Activated B cell treated with CpG ODN at 0.5 μM for 24 hours (primary cell): ENCODE results near the gene ZNF821. TPM values are rescaled to one million over a fixed set of nuclear protein-coding genes. Genes with fewer than 3 reads are reported as not detected.

Experiments
- ATAC-seq: fragments of 200-7000 bp; cut with Tn5 transposase; one replicate; pipeline ENCODE4 v1.10.0; 2021; ENCODE audit warnings: low read depth, mild to moderate bottlenecking, moderate library complexity
- CTCF ChIA-PET: fragments of 350-600 bp; sonication (Branson Sonifier 250); formaldehyde crosslinking; loops from one replicate; lab custom pipeline; 2021; ENCODE audit warnings: antibody characterized with exemption; lab: Charles Lee
- POLR2A ChIA-PET: fragments of 350-600 bp; sonication (Branson Sonifier 250); formaldehyde crosslinking; loops from one replicate; lab custom pipeline; 2021; ENCODE audit warnings: antibody characterized with exemption; lab: Charles Lee
- DNase-seq: peaks from one replicate; pipeline ENCODE4 v3.0.0; 2022
- H3K27ac Mint-ChIP-seq: one replicate; pipeline ENCODE4 v1.8.0; 2020; ENCODE audit warnings: mixed read lengths
- H3K27me3 Mint-ChIP-seq: one replicate; pipeline ENCODE4 v1.8.0; 2021; ENCODE audit warnings: mixed read lengths
- H3K36me3 Mint-ChIP-seq: one replicate; pipeline ENCODE4 v1.8.0; 2021; ENCODE audit warnings: low read depth, mixed read lengths
- H3K4me1 Mint-ChIP-seq: one replicate; pipeline ENCODE4 v1.8.0; 2021; ENCODE audit warnings: mixed read lengths
- H3K4me3 Mint-ChIP-seq: one replicate; pipeline ENCODE4 v1.8.0; 2020; ENCODE audit warnings: mild to moderate bottlenecking, mixed read lengths
- H3K9me3 Mint-ChIP-seq: one replicate; pipeline ENCODE4 v1.8.0; 2020; ENCODE audit warnings: mixed read lengths
- CTCF ChIP-seq: fragments of 200-600 bp; IDR thresholded peaks from one replicate; pipeline ENCODE4 v1.8.0; 2022; ENCODE audit warnings: antibody characterized with exemption, mild to moderate bottlenecking
- intact Hi-C: fragments of 100-400 bp; cut with micrococcal nuclease; formaldehyde crosslinking; loops from one replicate; pipeline ENCODE4 v1.15.1; 2024
- total RNA-seq: library from RNA; stranded (reverse); gene quantifications from 2 replicates; pipeline ENCODE4 v1.2.3, GENCODE V29; 2022

Gene ZNF821
- total RNA-seq, 1 donor from 2014 or later = 13.6 TPM

GRCh38 chr16:71893888-71894228 lies 9.9 kb upstream of the ZNF821 start:
- no peak for TF ChIP-seq CTCF
- ATAC-seq = no peak
- no peaks in the 10 kb centered on the region for H3K27me3 Mint-ChIP-seq

GRCh38 chr16:71889147-71889546 lies 5.2 kb upstream of the ZNF821 start:
- intact Hi-C loops = no loop called here
- ChIA-PET CTCF (no interaction called here), POLR2A (no interaction called here)
- H3K9me3 Mint-ChIP-seq = no peaks in the 10 kb centered on the region
- peaks cover 5% of the 10 kb centered on the region for H3K36me3 Mint-ChIP-seq
- H3K4me1 Mint-ChIP-seq = peaks cover 17% of the 10 kb centered on the region
- H3K27me3 Mint-ChIP-seq = no peaks in the 10 kb centered on the region
- no peak for TF ChIP-seq CTCF
- no peak overlapping the region for H3K4me3 Mint-ChIP-seq
- no peak for ATAC-seq
- no peak for DNase-seq
- no peak overlapping the region for H3K27ac Mint-ChIP-seq

More at GRCh38 chr16:71893888-71894228, 9.9 kb upstream of the ZNF821 start:
- Mint-ChIP-seq H3K9me3 (no peaks in the 10 kb centered on the region), H3K4me1 (peaks cover 19% of the 10 kb centered on the region), H3K27ac (peak overlapping the region; percentile 94), H3K36me3 (peaks cover 12% of the 10 kb centered on the region), H3K4me3 (peak overlapping the region; percentile 96)
- CTCF ChIA-PET = interaction anchor here (0.8 to 1.2 kb wide), 2 partner anchors 9 to 11 kb away, joined by 4 read pairs; no protein-coding TSS in a partner anchor
- intact Hi-C loops = loop anchor here (2.0 kb wide), 5 partner anchors 13 to 171 kb away; partner anchors contain the start of gene DHODH
- POLR2A ChIA-PET = interaction anchor here (0.6 to 7.8 kb wide), 9 partner anchors 9 to 167 kb away, joined by 3 to 144 read pairs (median 5); partner anchors contain the start of genes AP1G1 and ZNF821
- no peak for DNase-seq

GRCh38 chr16:71885261-71885650 lies 1.3 kb upstream of the ZNF821 start:
- Mint-ChIP-seq H3K4me3 (peak overlapping the region; percentile 98), H3K27ac (peak overlapping the region; percentile 94), H3K4me1 (peaks cover 43% of the 10 kb centered on the region), H3K9me3 (no peaks in the 10 kb centered on the region), H3K36me3 (peaks cover 12% of the 10 kb centered on the region), H3K27me3 (no peaks in the 10 kb centered on the region)
- TF ChIP-seq CTCF = no peak
- ChIA-PET POLR2A (interaction anchor here (0.7 to 5.8 kb wide), 5 partner anchors 9 to 1596 kb away, joined by 3 to 144 read pairs (median 24); partner anchors contain the start of genes AARS1, AP1G1 and IST1), CTCF (interaction anchor here (1.3 kb wide), 1 partner anchor 9 kb away, joined by 4 read pairs; no protein-coding TSS in a partner anchor)
- ATAC-seq = no peak
- intact Hi-C loops = no loop called here
- no peak for DNase-seq

- ChIA-PET POLR2A (interaction anchor here (0.5 to 5.8 kb wide), 21 partner anchors 11 to 399 kb away, joined by 3 to 144 read pairs (median 4); partner anchors contain the start of genes AP1G1 and IST1), CTCF (interaction anchor here (0.6 to 3.2 kb wide), 21 partner anchors 10 to 318 kb away, joined by 3 to 20 read pairs (median 4); partner anchors contain the start of genes AP1G1, ATXN1L, IST1 and TXNL4B)
- ATAC-seq (peak; percentile 47), DNase-seq (peak; percentile 68)
- Mint-ChIP-seq H3K27ac (peak overlapping the region; percentile 93), H3K36me3 (peaks cover 28% of the 10 kb centered on the region), H3K4me1 (peaks cover 55% of the 10 kb centered on the region), H3K27me3 (no peaks in the 10 kb centered on the region), H3K9me3 (no peaks in the 10 kb centered on the region), H3K4me3 (peak overlapping the region; percentile 86)
- no peak for TF ChIP-seq CTCF
- intact Hi-C loops = loop anchor here (1.0 to 5.0 kb wide), 7 partner anchors 17 to 319 kb away; partner anchors contain the start of genes DHX38, PHLPP2 and TXNL4B
Observed at GRCh38 chr16:71883168-71883848, 674 bp downstream of the ZNF821 start.
